Upper lobe of left lung (tissue), 6 donors: ENCODE measurements around the gene SP9. TPM values are rescaled to one million over a fixed set of nuclear protein-coding genes. Genes with fewer than 3 reads are reported as not detected.
"Not testable (repeated sequence)": the region's sequence is repeated elsewhere in the genome, so short reads cannot be mapped to it uniquely, and the experiment has no call there.

Source experiments
- ATAC-seq, 2 donors: fragments of 200-7000 bp; cut with Tn5 transposase; one replicate each; pipeline ENCODE4 v1.9.1; 2022; ENCODE audit warnings: mild to moderate bottlenecking in 2 of 2, moderate library complexity in 2 of 2; ENCODE audit not compliant: low FRiP score in 2 of 2
- DNase-seq, 2 donors: peaks; one replicate each; pipeline ENCODE4 v3.0.0-alpha.2; 2019 to 2020
- H3K27ac ChIP-seq, 4 donors: fragments of 200-600 bp; sonication (generic); one replicate each; pipeline ENCODE4 v1.5.1; 2016 to 2019
- H3K27me3 ChIP-seq, 4 donors: fragments of 200-600 bp; sonication (generic); one replicate each; pipeline ENCODE4 v1.5.1; 2017 to 2019
- H3K36me3 ChIP-seq, 4 donors: fragments of 200-600 bp; sonication (generic); one replicate each; pipeline ENCODE4 v1.5.1; 2016 to 2019
- H3K4me1 ChIP-seq, 4 donors: fragments of 200-600 bp; sonication (generic); one replicate each; pipeline ENCODE4 v1.5.1; 2018 to 2019
- H3K4me3 ChIP-seq, 4 donors: fragments of 200-600 bp; sonication (generic); one replicate each; pipeline ENCODE4 v1.5.1; 2017 to 2019; ENCODE audit warnings: mild to moderate bottlenecking in 2 of 4, moderate library complexity in 1 of 4
- H3K9me3 ChIP-seq, 4 donors: fragments of 200-600 bp; sonication (generic); one replicate each; pipeline ENCODE4 v1.5.1; 2018 to 2019
- EP300 ChIP-seq, 4 donors: sonication (generic); formaldehyde crosslinking; IDR thresholded peaks; one replicate each; pipeline ENCODE4 v1.5.1; 2017; ENCODE audit warnings: antibody characterized with exemption in 4 of 4, control low read depth in 2 of 4
- POLR2A ChIP-seq, 4 donors: fragments of 450-650 bp; IDR thresholded peaks; one replicate each; pipeline ENCODE4 v1.5.1; 2016 to 2017; ENCODE audit warnings: antibody characterized with exemption in 4 of 4, mild to moderate bottlenecking in 2 of 4
- POLR2AphosphoS5 ChIP-seq, 2 donors: sonication (generic); formaldehyde crosslinking; IDR thresholded peaks; one replicate each; pipeline ENCODE4 v1.5.1; 2017; ENCODE audit warnings: antibody characterized with exemption in 2 of 2
- WGBS, 2 donors: methylation state at CpG; one replicate each; pipeline ENCODE4 v1.1.5; 2017 to 2018; 5-methylcytosine and 5-hydroxymethylcytosine counted together
- total RNA-seq, 6 donors: library from RNA; depleted of rRNA in 4 of 6; stranded (reverse); fragments of >200 nt in 4 of 6; gene quantifications; one replicate each; pipeline versions ENCODE4 v1.1.0 to v1.2.1, GENCODE V29; 2016 to 2021
- TF ChIP-seq, protein P1 (sequence below), 6 experiments: fragments of 450-650 bp in 4 of 6; fragments of 200-600 bp in 2 of 6; sonication (generic) in 2 of 6; IDR thresholded peaks; one replicate each; pipeline ENCODE4 v1.5.1; 2016 to 2019; ENCODE audit warnings: antibody characterized with exemption in 6 of 6
- donor health status: DM: no; HTN: no; CAD: no; lungs with moderate emphysema.
- donor health status: DM: no; HTN: yes; CAD: no; lungs with severe emphysema.

SP9 gene
- total RNA-seq, 6 donors from 2014 or later, result not detected

DNA sequence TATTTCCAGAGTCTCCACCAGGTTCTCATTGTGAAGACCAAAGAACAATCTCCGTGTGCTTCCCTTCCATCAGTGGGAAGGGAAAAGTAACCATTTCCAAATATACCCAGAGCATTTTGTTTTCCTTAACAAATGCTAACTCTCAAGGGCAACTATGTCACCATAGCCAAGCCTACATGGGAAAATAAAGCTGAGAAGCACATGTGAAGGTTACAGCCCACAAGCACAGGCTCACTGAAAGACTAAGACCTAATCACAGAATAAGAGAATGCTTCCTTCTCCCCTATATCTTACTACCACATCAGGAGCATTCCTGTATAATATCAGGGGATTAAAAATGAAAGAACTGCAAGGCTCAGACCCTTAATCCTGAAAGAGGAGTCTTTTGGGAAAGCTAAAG is 28.2 kb downstream of the SP9 start:
- Histone ChIP-seq H3K4me3 (no peak overlapping the region), H3K9me3 (peaks cover 0 to 8% (median 2%) of the 10 kb centered on the region in 4 donors), H3K36me3 (peaks cover 9 to 44% (median 25%) of the 10 kb centered on the region in 4 donors), H3K27ac (no peak overlapping the region), H3K4me1 (no peaks in the 10 kb centered on the region), H3K27me3 (no peaks in the 10 kb centered on the region)
- WGBS, 2 donors, result 95 to 100% methylated on average over 1 of the region's 1 CpG
- no peak for ATAC-seq
- no peak for DNase-seq
- TF ChIP-seq POLR2A (IDR thresholded peaks at IDR 0.05), result no peak
- TF ChIP-seq, protein P1, sequence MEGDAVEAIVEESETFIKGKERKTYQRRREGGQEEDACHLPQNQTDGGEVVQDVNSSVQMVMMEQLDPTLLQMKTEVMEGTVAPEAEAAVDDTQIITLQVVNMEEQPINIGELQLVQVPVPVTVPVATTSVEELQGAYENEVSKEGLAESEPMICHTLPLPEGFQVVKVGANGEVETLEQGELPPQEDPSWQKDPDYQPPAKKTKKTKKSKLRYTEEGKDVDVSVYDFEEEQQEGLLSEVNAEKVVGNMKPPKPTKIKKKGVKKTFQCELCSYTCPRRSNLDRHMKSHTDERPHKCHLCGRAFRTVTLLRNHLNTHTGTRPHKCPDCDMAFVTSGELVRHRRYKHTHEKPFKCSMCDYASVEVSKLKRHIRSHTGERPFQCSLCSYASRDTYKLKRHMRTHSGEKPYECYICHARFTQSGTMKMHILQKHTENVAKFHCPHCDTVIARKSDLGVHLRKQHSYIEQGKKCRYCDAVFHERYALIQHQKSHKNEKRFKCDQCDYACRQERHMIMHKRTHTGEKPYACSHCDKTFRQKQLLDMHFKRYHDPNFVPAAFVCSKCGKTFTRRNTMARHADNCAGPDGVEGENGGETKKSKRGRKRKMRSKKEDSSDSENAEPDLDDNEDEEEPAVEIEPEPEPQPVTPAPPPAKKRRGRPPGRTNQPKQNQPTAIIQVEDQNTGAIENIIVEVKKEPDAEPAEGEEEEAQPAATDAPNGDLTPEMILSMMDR (IDR thresholded peaks at IDR 0.05), result no peak
- no peak for TF ChIP-seq POLR2AphosphoS5 (IDR thresholded peaks at IDR 0.05)
- TF ChIP-seq EP300 (IDR thresholded peaks at IDR 0.05), result no peak

DNA sequence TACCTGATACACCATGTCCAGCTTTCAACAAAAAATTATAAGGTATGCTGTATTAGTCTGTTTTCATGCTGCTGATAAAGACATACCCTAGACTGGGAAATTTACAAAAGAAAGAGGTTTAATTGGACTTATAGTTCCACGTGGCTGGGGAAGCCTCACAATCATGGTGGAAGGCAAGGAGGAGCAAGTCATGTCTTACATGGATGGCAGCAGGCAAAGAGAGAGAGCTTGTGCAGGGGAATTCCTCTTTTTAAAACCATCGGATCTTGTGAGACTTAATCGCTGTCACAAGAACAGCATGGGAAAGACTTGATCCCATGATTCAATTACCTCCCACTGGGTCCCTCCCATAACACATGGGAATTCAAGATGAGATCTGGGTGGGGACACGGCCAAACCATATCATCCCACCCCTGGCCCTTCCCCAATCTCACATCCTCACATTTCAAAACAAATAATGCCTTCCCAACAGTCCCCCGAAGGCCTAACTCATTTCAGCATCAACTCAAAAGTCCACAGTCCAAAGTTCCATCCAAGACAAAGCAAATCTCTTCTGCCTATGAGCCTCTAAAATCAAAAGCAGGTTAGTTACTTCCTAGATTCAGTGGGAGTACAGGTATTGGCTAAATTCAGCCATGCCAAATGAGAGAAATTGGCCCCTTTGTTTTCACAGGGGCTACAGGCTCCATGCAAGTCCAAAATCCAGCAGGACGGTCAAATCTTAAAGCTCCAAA is 28.9 kb downstream of the SP9 start:
- not testable (repeated sequence) for H3K9me3 ChIP-seq, H3K4me1 ChIP-seq, ATAC-seq, H3K27me3 ChIP-seq, DNase-seq, H3K27ac ChIP-seq, H3K4me3 ChIP-seq
- 96 to 97% methylated on average over 5 to 6 of the region's 6 CpGs for WGBS, 2 donors
- H3K36me3 ChIP-seq, result peaks cover 9 to 48% (median 28%) of the 10 kb centered on the region in 4 donors

DNA sequence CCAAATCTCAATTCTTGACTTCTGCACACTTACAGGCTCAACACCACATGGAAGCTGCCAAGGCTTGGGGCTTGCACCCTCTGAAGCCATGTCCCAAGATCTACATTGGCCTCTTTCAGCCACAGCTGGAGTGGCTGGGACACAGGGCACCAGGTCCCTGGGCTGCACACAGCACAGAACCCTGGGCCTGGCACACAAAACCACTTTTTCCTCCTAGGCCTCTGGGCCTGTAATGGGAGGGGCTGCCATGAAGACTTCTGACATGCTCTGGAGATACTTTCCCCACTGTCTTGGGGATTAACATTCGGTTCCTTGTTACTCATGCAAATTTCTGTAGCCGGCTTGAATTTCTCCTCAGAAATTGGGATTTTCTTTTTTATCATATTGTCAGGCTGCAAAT is 29.9 kb downstream of the SP9 start:
- Histone ChIP-seq H3K27me3 (no peaks in the 10 kb centered on the region), H3K36me3 (peaks cover 9 to 54% (median 32%) of the 10 kb centered on the region in 4 donors), H3K9me3 (peaks cover 0 to 8% (median 2%) of the 10 kb centered on the region in 4 donors), H3K4me1 (no peaks in the 10 kb centered on the region), H3K27ac (no peak overlapping the region), H3K4me3 (no peak overlapping the region)
- DNase-seq (no peak), ATAC-seq (no peak)
- TF ChIP-seq POLR2A (IDR thresholded peaks at IDR 0.05), result no peak
- WGBS, 2 donors, result 100% methylated on average over 2 of the region's 2 CpGs

DNA sequence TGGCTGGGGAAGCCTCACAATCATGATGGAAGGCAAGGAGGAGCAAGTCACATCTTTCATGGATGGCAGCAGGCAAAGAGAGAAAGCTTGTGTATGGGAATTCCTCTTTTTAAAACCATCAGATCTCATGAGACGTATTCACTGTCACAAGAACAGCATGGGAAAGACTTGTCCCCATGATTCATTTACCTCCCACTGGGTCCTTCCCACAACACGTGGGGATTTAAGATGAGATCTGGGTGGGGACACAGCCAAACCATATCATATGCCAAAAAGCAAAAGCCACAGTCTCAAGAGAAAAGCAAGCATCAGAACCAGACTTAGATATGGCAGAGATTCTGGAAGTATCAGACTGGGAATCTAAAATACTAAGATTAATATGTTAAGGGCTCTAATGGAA is 30.8 kb downstream of the SP9 start:
- WGBS, 2 donors, result 82 to 88% methylated on average over 2 of the region's 2 CpGs
- DNase-seq, result no peak
- no peak for ATAC-seq
- no peaks in the 10 kb centered on the region for H3K27me3 ChIP-seq
- TF ChIP-seq, protein P1 (IDR thresholded peaks at IDR 0.05), result no peak
- H3K36me3 ChIP-seq, result peaks cover 9 to 60% (median 39%) of the 10 kb centered on the region in 4 donors
- H3K27ac ChIP-seq, result no peak overlapping the region
- no peaks in the 10 kb centered on the region for H3K4me1 ChIP-seq
- H3K4me3 ChIP-seq, result no peak overlapping the region
- H3K9me3 ChIP-seq, result peaks cover 0 to 8% (median 2%) of the 10 kb centered on the region in 4 donors

DNA sequence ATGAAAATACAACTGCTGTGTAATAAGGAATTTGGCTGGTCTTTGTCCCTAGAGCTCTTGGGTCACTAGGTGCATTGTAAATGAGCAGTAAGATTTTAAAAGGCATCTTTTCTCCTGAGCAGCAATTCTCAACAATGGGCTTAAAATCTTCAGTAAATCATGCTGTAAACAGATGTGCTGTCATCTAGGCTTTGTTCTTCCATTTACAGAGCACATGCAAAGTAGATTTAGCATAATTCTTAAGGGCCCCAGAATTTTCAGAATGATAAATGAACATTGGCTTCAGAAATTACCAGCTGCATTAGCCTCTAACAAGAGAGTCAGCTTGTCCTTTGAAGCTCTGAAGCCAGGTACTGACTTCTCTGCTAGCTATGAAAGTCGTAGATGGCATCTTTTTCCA is 33.9 kb downstream of the SP9 start:
- peaks cover 6 to 67% (median 39%) of the 10 kb centered on the region in 4 donors for H3K36me3 ChIP-seq

DNA sequence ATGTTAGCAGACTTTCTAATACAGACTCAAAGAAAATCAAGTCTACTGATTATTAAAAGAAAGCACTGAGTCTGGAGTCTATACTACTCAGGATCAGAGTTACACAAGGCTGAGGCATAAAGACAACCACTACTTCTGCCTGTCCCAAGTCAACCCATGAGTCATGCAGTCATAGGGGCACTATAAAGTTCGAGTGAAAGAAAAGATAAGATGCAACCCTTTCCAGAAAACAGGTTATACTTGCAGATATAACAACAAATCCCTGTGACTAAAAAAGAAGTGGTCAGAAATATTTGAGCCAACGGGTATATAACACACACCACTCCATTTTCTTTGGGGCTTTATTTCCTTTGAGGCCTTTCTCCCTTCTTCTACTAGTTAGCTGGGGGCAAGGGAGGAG is 42.2 kb downstream of the SP9 start:
- H3K27me3 ChIP-seq, result no peaks in the 10 kb centered on the region
- H3K27ac ChIP-seq, result no peak overlapping the region
- whole genome bisulfite sequencing, 2 donors, result 83 to 94% methylated on average over 2 of the region's 2 CpGs
- no peaks in the 10 kb centered on the region for H3K4me1 ChIP-seq
- ATAC-seq (no peak), DNase-seq (no peak)
- H3K4me3 ChIP-seq, result no peak overlapping the region
- H3K9me3 ChIP-seq, result no peaks in the 10 kb centered on the region
- TF ChIP-seq, protein P1 (IDR thresholded peaks at IDR 0.05), result no peak
- no peak for TF ChIP-seq POLR2A (IDR thresholded peaks at IDR 0.05)
- TF ChIP-seq POLR2AphosphoS5 (IDR thresholded peaks at IDR 0.05), result no peak
- TF ChIP-seq EP300 (IDR thresholded peaks at IDR 0.05), result no peak
- peaks cover 18 to 90% (median 59%) of the 10 kb centered on the region in 4 donors for H3K36me3 ChIP-seq

More for the DNA sequence above, 33.9 kb downstream of the SP9 start:
- Histone ChIP-seq H3K4me1 (no peaks in the 10 kb centered on the region), H3K27me3 (no peaks in the 10 kb centered on the region), H3K27ac (no peak overlapping the region), H3K9me3 (peaks cover 0 to 8% (median 2%) of the 10 kb centered on the region in 4 donors), H3K4me3 (no peak overlapping the region)
- ATAC-seq (no peak), DNase-seq (no peak)
- WGBS, 2 donors, result 77 to 100% methylated on average over 1 of the region's 1 CpG
- TF ChIP-seq POLR2A (IDR thresholded peaks at IDR 0.05) (no peak), EP300 (IDR thresholded peaks at IDR 0.05) (no peak)
